HepG2 (cell line): Measurements from ENCODE around the gene ACVRL1. TPM values are rescaled to one million over a fixed set of nuclear protein-coding genes. Genes with fewer than 3 reads are reported as not detected.
A peak's percentile ranks its signal among the peaks of the same experiment; 100 is the strongest.

Experiments used
- ATF7-NPFF ChIP-seq: sonication (generic); formaldehyde crosslinking; IDR thresholded peaks from 2 replicates; pipeline ENCODE4 v1.8.1; 2023; ENCODE audit warnings: mild to moderate bottlenecking, low read depth, missing genetic modification reagents, moderate library complexity
- BORCS8-MEF2B ChIP-seq: sonication (generic); formaldehyde crosslinking; IDR thresholded peaks from 2 replicates; pipeline ENCODE4 v1.8.0; 2022; ENCODE audit warnings: mild to moderate bottlenecking, missing genetic modification reagents
- ETS1 ChIP-seq: sonication (generic); formaldehyde crosslinking; IDR thresholded peaks from 2 replicates; pipeline ENCODE4 v1.4.0; 2020; ENCODE audit warnings: missing genetic modification reagents
- FOXC1 ChIP-seq: sonication (generic); formaldehyde crosslinking; IDR thresholded peaks from 2 replicates; pipeline ENCODE4 v1.8.0; 2022; ENCODE audit warnings: mild to moderate bottlenecking, missing genetic modification reagents, borderline replicate concordance
- GPN1 ChIP-seq: sonication (generic); formaldehyde crosslinking; IDR thresholded peaks from 2 replicates; pipeline ENCODE4 v1.5.1; 2020; ENCODE audit warnings: missing genetic modification reagents, borderline replicate concordance
- HNRNPH1 ChIP-seq: fragments of 200-400 bp; formaldehyde crosslinking; optimal IDR thresholded peaks from 2 replicates; pipeline ENCODE3; 2017; ENCODE audit warnings: mild to moderate bottlenecking, low read depth, low read length
- KDM1A ChIP-seq: IDR thresholded peaks from 2 replicates; pipeline ENCODE4 v1.6.1; 2016; ENCODE audit warnings: missing compliant biosample characterization
- KDM3A ChIP-seq: IDR thresholded peaks from 2 replicates; pipeline ENCODE4 v1.6.1; 2018; ENCODE audit warnings: low read depth, missing compliant biosample characterization
- KDM4B ChIP-seq: sonication (generic); formaldehyde crosslinking; IDR thresholded peaks from 2 replicates; pipeline ENCODE4 v1.4.0; 2020; ENCODE audit warnings: missing genetic modification reagents
- KDM5B ChIP-seq: sonication (generic); formaldehyde crosslinking; IDR thresholded peaks from 2 replicates; pipeline ENCODE4 v1.4.0; 2020; ENCODE audit warnings: missing genetic modification reagents, mild to moderate bottlenecking, borderline replicate concordance
- MBD4 ChIP-seq: IDR thresholded peaks from 2 replicates; pipeline ENCODE4 v1.6.1; 2012; ENCODE audit warnings: low read length, inconsistent platforms, borderline replicate concordance
- MXD1 ChIP-seq: sonication (generic); formaldehyde crosslinking; IDR thresholded peaks from 2 replicates; pipeline ENCODE4 v1.4.0; 2020; ENCODE audit warnings: mild to moderate bottlenecking, missing genetic modification reagents
- MYNN ChIP-seq: sonication (generic); formaldehyde crosslinking; IDR thresholded peaks from 2 replicates; pipeline ENCODE4 v1.4.0; 2020; ENCODE audit warnings: mild to moderate bottlenecking, low read depth, missing genetic modification reagents
- NR1H2 ChIP-seq: sonication (generic); formaldehyde crosslinking; IDR thresholded peaks from 2 replicates; pipeline ENCODE4 v1.8.1; 2022; ENCODE audit warnings: low read depth, missing genetic modification reagents, borderline replicate concordance
- SMYD3 ChIP-seq: sonication (generic); formaldehyde crosslinking; IDR thresholded peaks from 2 replicates; pipeline ENCODE4 v1.8.1; 2023; ENCODE audit warnings: mild to moderate bottlenecking, missing genetic modification reagents
- ZMYM3 ChIP-seq: sonication (generic); formaldehyde crosslinking; IDR thresholded peaks from 2 replicates; pipeline ENCODE4 v1.5.1; 2020; ENCODE audit warnings: mild to moderate bottlenecking, missing genetic modification reagents
- ZMYM4 ChIP-seq: sonication (generic); formaldehyde crosslinking; IDR thresholded peaks from 2 replicates; pipeline ENCODE4 v1.8.1; 2023; ENCODE audit warnings: mild to moderate bottlenecking, missing genetic modification reagents
- ZNF10 ChIP-seq: sonication (generic); formaldehyde crosslinking; IDR thresholded peaks from 2 replicates; pipeline ENCODE4 v1.4.0; 2020; ENCODE audit warnings: mild to moderate bottlenecking, low read depth, missing genetic modification reagents, borderline replicate concordance
- ZNF24 ChIP-seq: fragments of 450-650 bp; IDR thresholded peaks from 2 replicates; pipeline ENCODE4 v1.6.1; 2017; ENCODE audit warnings: antibody characterized with exemption, mild to moderate bottlenecking
- ZNF350 ChIP-seq: sonication (generic); formaldehyde crosslinking; IDR thresholded peaks from 2 replicates; pipeline ENCODE4 v1.4.0; 2020; ENCODE audit warnings: mild to moderate bottlenecking, low read depth, missing genetic modification reagents, borderline replicate concordance
- ZNF552 ChIP-seq: sonication (generic); formaldehyde crosslinking; IDR thresholded peaks from 2 replicates; pipeline ENCODE4 v1.9.0; 2022; ENCODE audit warnings: missing genetic modification reagents, mild to moderate bottlenecking, borderline replicate concordance
- ZNF563 ChIP-seq: sonication (generic); formaldehyde crosslinking; IDR thresholded peaks from 2 replicates; pipeline ENCODE4 v1.8.0; 2022; ENCODE audit warnings: mild to moderate bottlenecking, moderate library complexity, missing genetic modification reagents
- ZNF569 ChIP-seq: sonication (generic); formaldehyde crosslinking; IDR thresholded peaks from 2 replicates; pipeline ENCODE4 v1.5.0; 2020; ENCODE audit warnings: mild to moderate bottlenecking, missing genetic modification reagents, moderate library complexity, borderline replicate concordance
- ZNF614 ChIP-seq: IDR thresholded peaks from 2 replicates; pipeline ENCODE4 v1.6.1; 2018; ENCODE audit warnings: missing biosample characterization, missing genetic modification reagents, inconsistent platforms, borderline replicate concordance
- ZNF724P ChIP-seq: sonication (generic); formaldehyde crosslinking; IDR thresholded peaks from 2 replicates; pipeline ENCODE4 v1.8.0; 2022; ENCODE audit warnings: missing genetic modification reagents, borderline replicate concordance
- ZNF773 ChIP-seq: sonication (generic); formaldehyde crosslinking; IDR thresholded peaks from 2 replicates; pipeline ENCODE4 v1.4.0; 2020; ENCODE audit warnings: missing genetic modification reagents, borderline replicate concordance
- ZNF780A ChIP-seq: sonication (generic); formaldehyde crosslinking; IDR thresholded peaks from 2 replicates; pipeline ENCODE4 v1.8.0; 2022; ENCODE audit warnings: mild to moderate bottlenecking, missing genetic modification reagents, moderate library complexity
- polyA plus RNA-seq, 8 experiments: library from polyadenylated mRNA; depleted of rRNA in 3 of 8; stranded (reverse) in 7 of 8; unstranded in 1 of 8; fragments of >200 nt; fragmentation: Illumina TruSeq in 4 of 8; extraction: Trizol in 4 of 8; gene quantifications; 2 replicates each; pipeline versions ENCODE4 v1.2.1 to v1.2.3, GENCODE V29; 2011 to 2016; ENCODE audit warnings: low read depth in 4 of 8, missing spikeins in 1 of 8, mixed read lengths in 1 of 8; ENCODE audit not compliant: insufficient read depth in 1 of 8
- total RNA-seq, 5 experiments: library from RNA; depleted of rRNA; stranded (reverse); fragments of >200 nt; fragmentation: Illumina TruSeq; extraction: Trizol; gene quantifications; 2 replicates each; pipeline ENCODE4 v1.2.3, GENCODE V29; 2016; ENCODE audit warnings: low read depth in 1 of 5
- TF ChIP-seq, protein P1 (sequence below): sonication (generic); formaldehyde crosslinking; IDR thresholded peaks from 2 replicates; pipeline ENCODE4 v1.8.0; 2022; ENCODE audit warnings: missing genetic modification reagents, mild to moderate bottlenecking, inconsistent platforms, borderline replicate concordance
- TF ChIP-seq, protein P2 (sequence below): sonication (generic); formaldehyde crosslinking; IDR thresholded peaks from 2 replicates; pipeline ENCODE4 v1.8.1; 2023; ENCODE audit warnings: mild to moderate bottlenecking, missing genetic modification reagents, borderline replicate concordance

ACVRL1 gene
- total and polyA plus RNA-seq, 2 of the 13 experiments (the other 11 are each of a cell fraction or from before 2014, with no cell fraction given), result not detected

DNA sequence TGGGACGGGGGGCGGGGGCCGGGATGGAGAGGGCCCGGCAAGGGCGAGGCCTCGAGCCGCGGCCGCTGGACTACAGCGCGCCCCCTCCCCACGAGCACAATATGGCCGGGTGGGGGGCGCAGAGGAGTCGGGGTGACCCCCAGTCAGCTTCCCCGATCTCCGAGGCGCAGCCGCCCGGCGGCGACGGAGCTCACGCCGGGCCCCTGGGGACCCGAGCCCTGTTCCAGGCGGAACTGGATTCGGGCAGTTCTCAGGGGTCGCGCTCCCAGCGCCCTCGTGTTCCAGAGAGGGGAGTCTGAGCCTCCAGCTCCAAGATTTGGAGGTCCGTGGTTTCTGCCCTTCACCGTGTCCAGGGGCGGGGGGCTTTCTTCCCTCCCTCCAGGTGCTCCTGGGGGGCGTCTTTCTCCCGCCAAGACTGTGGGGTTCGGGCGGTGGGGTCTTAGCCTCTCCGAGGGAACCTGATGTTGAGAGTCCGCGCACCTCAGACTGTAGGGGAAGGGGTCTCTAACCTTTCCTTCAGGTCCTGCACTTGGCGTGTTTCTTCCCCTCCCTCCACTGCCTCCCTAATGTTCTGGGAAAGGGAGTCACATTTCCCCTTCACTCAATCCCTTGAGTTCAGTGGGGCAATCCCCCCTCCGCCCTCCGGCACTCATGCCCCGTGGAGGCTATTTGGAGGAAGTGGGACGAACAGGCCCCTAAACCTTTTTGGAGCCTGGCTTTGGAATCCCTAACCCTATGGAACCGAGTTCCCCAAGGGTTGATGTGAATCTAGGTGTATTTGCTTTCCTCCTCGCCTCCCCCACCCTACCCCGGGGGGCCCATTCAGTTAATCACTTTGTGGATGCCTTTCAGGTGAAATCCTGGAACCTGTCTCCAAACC, 44.8 kb downstream of the ACVRL1 start (continued):
- no peak for TF ChIP-seq ATF7-NPFF (CRISPR knock-in tag)
- no peak for TF ChIP-seq ZNF773
- no peak for TF ChIP-seq ZNF569 (CRISPR knock-in tag)
- TF ChIP-seq NR1H2 (CRISPR knock-in tag), result no peak
- TF ChIP-seq MXD1 (CRISPR knock-in tag), result no peak
- TF ChIP-seq ETS1 (CRISPR knock-in tag), result no peak
- no peak for TF ChIP-seq FOXC1 (CRISPR knock-in tag)
- TF ChIP-seq KDM1A (CRISPR knock-in tag), result no peak
- 0 out of 2 replicates have a peak, but pooled peaks have one; percentile 41 for TF ChIP-seq ZNF350
- no peak for TF ChIP-seq ZNF780A (CRISPR knock-in tag)
- TF ChIP-seq KDM5B (CRISPR knock-in tag), result 0 out of 2 replicates have a peak, but pooled peaks have one; percentile 38
- no peak for TF ChIP-seq KDM4B (CRISPR knock-in tag)
- TF ChIP-seq BORCS8-MEF2B (CRISPR knock-in tag), result no peak
- no peak for TF ChIP-seq MYNN (CRISPR knock-in tag)
- TF ChIP-seq MBD4, result no peak
- TF ChIP-seq KDM3A (CRISPR knock-in tag), result no peak
- no peak for TF ChIP-seq ZNF724P (CRISPR knock-in tag)
- TF ChIP-seq HNRNPH1, result no peak
- TF ChIP-seq, protein P1, sequence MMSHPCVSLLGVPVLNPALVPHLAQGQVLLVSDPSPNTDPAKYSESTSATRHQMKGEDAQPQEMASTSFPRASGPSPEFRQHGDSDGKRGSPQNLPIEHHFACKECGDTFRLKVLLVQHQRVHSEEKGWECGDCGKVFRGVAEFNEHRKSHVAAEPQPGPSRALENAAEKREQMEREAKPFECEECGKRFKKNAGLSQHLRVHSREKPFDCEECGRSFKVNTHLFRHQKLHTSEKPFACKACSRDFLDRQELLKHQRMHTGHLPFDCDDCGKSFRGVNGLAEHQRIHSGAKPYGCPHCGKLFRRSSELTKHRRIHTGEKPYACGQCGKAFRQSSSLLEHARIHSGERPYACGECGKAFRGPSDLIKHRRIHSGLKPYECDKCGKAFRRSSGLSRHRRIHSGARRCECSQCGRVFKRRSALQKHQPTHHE (CRISPR knock-in tag), result no peak
- TF ChIP-seq SMYD3, result no peak
- TF ChIP-seq ZNF24, result no peak
- no peak for TF ChIP-seq ZNF614 (CRISPR knock-in tag)
- TF ChIP-seq, protein P2, sequence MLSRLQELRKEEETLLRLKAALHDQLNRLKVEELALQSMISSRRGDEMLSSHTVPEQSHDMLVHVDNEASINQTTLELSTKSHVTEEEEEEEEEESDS (CRISPR knock-in tag), result no peak
- TF ChIP-seq ZNF552 (CRISPR knock-in tag), result no peak
- TF ChIP-seq GPN1 (CRISPR knock-in tag), result no peak
- TF ChIP-seq ZMYM4, result 0 out of 2 replicates have a peak, but pooled peaks have one; percentile 29
- TF ChIP-seq ZNF563 (CRISPR knock-in tag), result no peak
- no peak for TF ChIP-seq ZMYM3 (CRISPR knock-in tag)
- no peak for TF ChIP-seq ZNF10 (CRISPR knock-in tag)
